HG03575 (cell line): ENCODE data around the gene CPA5.

Experiments
- ATAC-seq: cut with Tn5 transposase; IDR thresholded peaks from one replicate; pipeline ENCODE4 v1.9.1; 2021; ENCODE audit not compliant: unreplicated experiment, insufficient number of reproducible peaks, low FRiP score; ENCODE audit errors: extremely low read depth

CPA5 gene

GRCh38 chr7:130387628-130388403 is 43.2 kb downstream of the CPA5 start:
- no peak for ATAC-seq

- ATAC-seq, result no peak
Observed at GRCh38 chr7:130388671-130389070, 44.1 kb downstream of the CPA5 start.

GRCh38 chr7:130390486-130390885 is 45.9 kb downstream of the CPA5 start:
- no peak for ATAC-seq

- no peak for ATAC-seq
Observed at GRCh38 chr7:130393101-130393561, 48.5 kb downstream of the CPA5 start.

- no peak for ATAC-seq
Observed at GRCh38 chr7:130393841-130394411, 49.3 kb downstream of the CPA5 start.

- no peak for ATAC-seq
Observed at GRCh38 chr7:130394421-130395195, 50.0 kb downstream of the CPA5 start.

- no peak for ATAC-seq
Observed at GRCh38 chr7:130395421-130395820, 50.8 kb downstream of the CPA5 start.

- no peak for ATAC-seq
Observed at GRCh38 chr7:130396109-130396508, 51.5 kb downstream of the CPA5 start.

- no peak for ATAC-seq
Observed at GRCh38 chr7:130397051-130397757, 52.6 kb downstream of the CPA5 start.

- no peak for ATAC-seq
Observed at GRCh38 chr7:130397758-130398073, 53.1 kb downstream of the CPA5 start.

- ATAC-seq, result no peak
Observed at GRCh38 chr7:130398526-130399090, 54.0 kb downstream of the CPA5 start.

- ATAC-seq, result no peak
Observed at GRCh38 chr7:130400120-130400572, 55.5 kb downstream of the CPA5 start.

- no peak for ATAC-seq
Observed at GRCh38 chr7:130401101-130401500, 56.5 kb downstream of the CPA5 start.

GRCh38 chr7:130401578-130401977 is 57.0 kb downstream of the CPA5 start:
- ATAC-seq, result no peak

- ATAC-seq, result no peak
Observed at GRCh38 chr7:130405003-130405402, 60.4 kb downstream of the CPA5 start.

- no peak for ATAC-seq
Observed at GRCh38 chr7:130409067-130409711, 64.6 kb downstream of the CPA5 start.

GRCh38 chr7:130409712-130410072 is 65.1 kb downstream of the CPA5 start:
- ATAC-seq, result no peak

- no peak for ATAC-seq
Observed at GRCh38 chr7:130410868-130411541, 66.4 kb downstream of the CPA5 start.
